LHCN-M2 (cell line): ENCODE measurements around the gene RABL2B. TPM values are rescaled to one million over a fixed set of nuclear protein-coding genes. Genes with fewer than 3 reads are reported as not detected.

Source experiments
- DNase-seq: peaks from one replicate; pipeline ENCODE4 v3.0.0-alpha.2; 2012; ENCODE audit warnings: low read depth
- total RNA-seq: library from RNA; depleted of rRNA; stranded (reverse); fragments of >200 nt; gene quantifications from 2 replicates; pipeline ENCODE4 v1.2.3, GENCODE V29; 2014

The RABL2B gene
- total RNA-seq, 1 experiment from 2014 or later = 13.5 TPM

- no peak for DNase-seq
These were observed 44.7 kb downstream of the RABL2B start for GRCh38 chr22:50738649-50739227.

GRCh38 chr22:50737728-50738648, 45.4 kb downstream of the RABL2B start, which contains the start of gene ACR:
ACR (plus strand) TSS chr22:50738204; CDS start chr22:50738236, 32 bp downstream.
- DNase-seq = no peak

- DNase-seq = no peak
These were observed 47.8 kb downstream of the RABL2B start for GRCh38 chr22:50735739-50736030.

GRCh38 chr22:50734986-50735738, 48.3 kb downstream of the RABL2B start:
- DNase-seq = no peak

- DNase-seq = no peak
These were observed 49.1 kb downstream of the RABL2B start for GRCh38 chr22:50734343-50734771.

GRCh38 chr22:50733521-50734342, 49.7 kb downstream of the RABL2B start:
- DNase-seq = peak; percentile 67

- no peak for DNase-seq
These were observed 50.8 kb downstream of the RABL2B start for GRCh38 chr22:50732681-50733080.

- peak; percentile 40 for DNase-seq
These were observed 51.4 kb downstream of the RABL2B start for GRCh38 chr22:50731811-50732624.

- no peak for DNase-seq
These were observed 52.3 kb downstream of the RABL2B start for GRCh38 chr22:50730941-50731661.

- no peak for DNase-seq
These were observed 53.2 kb downstream of the RABL2B start for GRCh38 chr22:50730013-50730891.

- DNase-seq = no peak
These were observed 53.9 kb downstream of the RABL2B start for GRCh38 chr22:50729391-50730012.

GRCh38 chr22:50728523-50728931, 54.9 kb downstream of the RABL2B start:
- DNase-seq = no peak

- no peak for DNase-seq
These were observed 55.5 kb downstream of the RABL2B start for GRCh38 chr22:50727678-50728522.

- no peak for DNase-seq
These were observed 56.6 kb downstream of the RABL2B start for GRCh38 chr22:50726643-50727340.

- no peak for DNase-seq
These were observed 57.8 kb downstream of the RABL2B start for GRCh38 chr22:50725597-50725996.

- DNase-seq = no peak
These were observed 58.8 kb downstream of the RABL2B start for GRCh38 chr22:50724616-50725015.

GRCh38 chr22:50723991-50724390, 59.4 kb downstream of the RABL2B start:
- DNase-seq = no peak
